ENCODE measurements around the gene GPT2. TPM values are rescaled to one million over a fixed set of nuclear protein-coding genes. Genes with fewer than 3 reads are reported as not detected.
A peak's percentile ranks its signal among the peaks of the same experiment; 100 is the strongest.

GPT2 gene
- total RNA-seq, 1 donor = 15.6 TPM

DNA sequence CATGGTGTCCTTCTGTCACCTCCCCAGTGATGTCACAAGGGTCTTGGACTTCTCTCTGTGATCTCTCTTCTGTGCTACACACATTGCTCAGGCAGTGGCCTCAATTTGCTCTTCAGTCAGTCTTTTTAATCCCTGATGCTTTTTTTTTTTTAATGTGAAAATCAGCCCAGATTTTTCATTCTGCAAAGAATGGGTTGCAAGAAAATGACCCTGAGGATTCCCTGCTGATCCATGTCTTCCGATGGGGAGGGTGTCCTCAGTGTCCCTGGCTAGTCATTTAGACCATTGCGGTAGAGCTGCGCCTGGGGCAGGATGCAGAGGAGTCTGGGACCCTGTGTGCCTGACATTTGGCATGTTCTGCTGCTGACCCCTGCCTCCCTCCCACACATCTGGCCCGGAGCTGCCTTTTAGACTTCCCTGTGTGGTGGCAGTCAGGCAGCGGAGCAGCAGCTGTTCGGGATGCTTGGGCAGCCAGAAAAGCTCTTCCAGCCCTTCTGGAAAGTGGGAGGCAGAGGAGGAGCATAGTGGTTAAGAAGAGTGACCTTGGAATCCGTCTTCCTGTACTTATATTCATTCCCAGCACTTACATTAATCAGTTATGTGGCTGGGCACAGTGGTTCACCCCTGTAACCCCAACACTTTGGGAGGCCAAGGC, 12.3 kb downstream of the GPT2 start:
- no peaks in the 10 kb centered on the region for H3K9me3 ChIP-seq (ENCODE audit: low read depth, low read length)
- H3K27ac ChIP-seq (ENCODE audit: low read depth, low read length) = no peak overlapping the region
- H3K4me2 ChIP-seq (ENCODE audit: insufficient read depth, low read length) = no peak overlapping the region
- H4K20me1 ChIP-seq (ENCODE audit: insufficient read depth, low read length) = no peaks in the 10 kb centered on the region
- no peak for TF ChIP-seq CTCF (IDR thresholded peaks at IDR 0.05; ENCODE audit: extremely low read depth, low read depth, low read length)
- H3K79me2 ChIP-seq (ENCODE audit: insufficient read depth, low read length) = peaks cover 11% of the 10 kb centered on the region
- no peak overlapping the region for H2AFZ ChIP-seq (ENCODE audit: low read length)
- peaks cover 8% of the 10 kb centered on the region for H3K4me1 ChIP-seq (ENCODE audit: insufficient read depth, low read length)
- H3K27me3 ChIP-seq (ENCODE audit: insufficient read depth, low read length) = no peaks in the 10 kb centered on the region
- DNase-seq (ENCODE audit: insufficient read length, low spot score, missing footprints) = no peak
- no peak overlapping the region for H3K4me3 ChIP-seq (ENCODE audit: insufficient read depth, low read length)
- H3K36me3 ChIP-seq (ENCODE audit: insufficient read depth, low read length) = no peaks in the 10 kb centered on the region

- H3K79me2 ChIP-seq (ENCODE audit: insufficient read depth, low read length) = peaks cover 7% of the 10 kb centered on the region
- no peak for TF ChIP-seq CTCF (IDR thresholded peaks at IDR 0.05; ENCODE audit: extremely low read depth, low read depth, low read length)
- no peak overlapping the region for H3K4me2 ChIP-seq (ENCODE audit: insufficient read depth, low read length)
- H3K4me3 ChIP-seq (ENCODE audit: insufficient read depth, low read length) = no peak overlapping the region
- no peak overlapping the region for H3K27ac ChIP-seq (ENCODE audit: low read depth, low read length)
- no peaks in the 10 kb centered on the region for H3K36me3 ChIP-seq (ENCODE audit: insufficient read depth, low read length)
- no peak overlapping the region for H2AFZ ChIP-seq (ENCODE audit: low read length)
- H4K20me1 ChIP-seq (ENCODE audit: insufficient read depth, low read length) = no peaks in the 10 kb centered on the region
- no peak for DNase-seq (ENCODE audit: insufficient read length, low spot score, missing footprints)
- no peaks in the 10 kb centered on the region for H3K9me3 ChIP-seq (ENCODE audit: low read depth, low read length)
- no peaks in the 10 kb centered on the region for H3K27me3 ChIP-seq (ENCODE audit: insufficient read depth, low read length)
- H3K4me1 ChIP-seq (ENCODE audit: insufficient read depth, low read length) = peaks cover 8% of the 10 kb centered on the region
These were observed 13.3 kb downstream of the GPT2 start for GRCh38 chr16:46897471-46897870.

GRCh38 chr16:46898006-46898405, 13.8 kb downstream of the GPT2 start:
- Histone ChIP-seq H3K4me1 (ENCODE audit: insufficient read depth, low read length) (peaks cover 8% of the 10 kb centered on the region), H2AFZ (ENCODE audit: low read length) (no peak overlapping the region), H3K4me3 (ENCODE audit: insufficient read depth, low read length) (no peak overlapping the region), H3K79me2 (ENCODE audit: insufficient read depth, low read length) (peaks cover 7% of the 10 kb centered on the region), H3K27me3 (ENCODE audit: insufficient read depth, low read length) (no peaks in the 10 kb centered on the region), H3K9me3 (ENCODE audit: low read depth, low read length) (no peaks in the 10 kb centered on the region), H3K36me3 (ENCODE audit: insufficient read depth, low read length) (no peaks in the 10 kb centered on the region), H4K20me1 (ENCODE audit: insufficient read depth, low read length) (no peaks in the 10 kb centered on the region), H3K4me2 (ENCODE audit: insufficient read depth, low read length) (no peak overlapping the region), H3K27ac (ENCODE audit: low read depth, low read length) (no peak overlapping the region)
- no peak for DNase-seq (ENCODE audit: insufficient read length, low spot score, missing footprints)
- no peak for TF ChIP-seq CTCF (IDR thresholded peaks at IDR 0.05; ENCODE audit: extremely low read depth, low read depth, low read length)

- no peak overlapping the region for H3K4me3 ChIP-seq (ENCODE audit: insufficient read depth, low read length)
- peaks cover 8% of the 10 kb centered on the region for H3K4me1 ChIP-seq (ENCODE audit: insufficient read depth, low read length)
- no peaks in the 10 kb centered on the region for H3K79me2 ChIP-seq (ENCODE audit: insufficient read depth, low read length)
- no peaks in the 10 kb centered on the region for H4K20me1 ChIP-seq (ENCODE audit: insufficient read depth, low read length)
- peak overlapping the region; percentile 45 for H3K27ac ChIP-seq (ENCODE audit: low read depth, low read length)
- TF ChIP-seq CTCF (IDR thresholded peaks at IDR 0.05; ENCODE audit: extremely low read depth, low read depth, low read length) = no peak
- H3K4me2 ChIP-seq (ENCODE audit: insufficient read depth, low read length) = no peak overlapping the region
- no peaks in the 10 kb centered on the region for H3K9me3 ChIP-seq (ENCODE audit: low read depth, low read length)
- DNase-seq (ENCODE audit: insufficient read length, low spot score, missing footprints) = peak; percentile 82
- H3K36me3 ChIP-seq (ENCODE audit: insufficient read depth, low read length) = no peaks in the 10 kb centered on the region
- H2AFZ ChIP-seq (ENCODE audit: low read length) = peak overlapping the region; percentile 15
- H3K27me3 ChIP-seq (ENCODE audit: insufficient read depth, low read length) = no peaks in the 10 kb centered on the region
These were observed 15.4 kb downstream of the GPT2 start for GRCh38 chr16:46899443-46900143.

Measured in osteoblast (primary cell).